ENCODE results near the gene THAP10. TPM values are rescaled to one million over a fixed set of nuclear protein-coding genes. Genes with fewer than 3 reads are reported as not detected.
"Not testable (repeated sequence)": the region's sequence is repeated elsewhere in the genome, so short reads cannot be mapped to it uniquely, and the experiment has no call there.

The THAP10 gene
- total RNA-seq, 4 donors from 2014 or later, result 2.2 to 14.9 (median 8.3) TPM; not detected in 1

- H3K27me3 ChIP-seq, result no peaks in the 10 kb centered on the region
- intact Hi-C loops (cut with DNase I; ENCODE audit: low total_unique reads), result no loop called here
- WGBS, 2 donors (ENCODE audit: low coverage in 1 of 2), result 72% methylated on average over 4 of the region's 4 CpGs; no CpG with 5 or more reads in 1 of the 2 donors
- DNase-seq, result no peak
- in situ Hi-C loops (cut with MboI; ENCODE audit: low pct_ligation_motif_present in 1 of 4, low pct_unique_long_range_greater_than_20kb in 1 of 4, low sequenced_read_pairs in 3 of 4), result no loop called here
- no peaks in the 10 kb centered on the region for H3K36me3 ChIP-seq
- H3K27ac ChIP-seq, result peak overlapping the region in 1 of 4 donors; percentile 11
- H3K9me3 ChIP-seq, result no peaks in the 10 kb centered on the region
- TF ChIP-seq POLR2AphosphoS5 (IDR thresholded peaks at IDR 0.05) (no peak), POLR2A (IDR thresholded peaks at IDR 0.05) (no peak), EP300 (IDR thresholded peaks at IDR 0.05; ENCODE audit: low read depth) (no peak)
- TF ChIP-seq, protein P1, sequence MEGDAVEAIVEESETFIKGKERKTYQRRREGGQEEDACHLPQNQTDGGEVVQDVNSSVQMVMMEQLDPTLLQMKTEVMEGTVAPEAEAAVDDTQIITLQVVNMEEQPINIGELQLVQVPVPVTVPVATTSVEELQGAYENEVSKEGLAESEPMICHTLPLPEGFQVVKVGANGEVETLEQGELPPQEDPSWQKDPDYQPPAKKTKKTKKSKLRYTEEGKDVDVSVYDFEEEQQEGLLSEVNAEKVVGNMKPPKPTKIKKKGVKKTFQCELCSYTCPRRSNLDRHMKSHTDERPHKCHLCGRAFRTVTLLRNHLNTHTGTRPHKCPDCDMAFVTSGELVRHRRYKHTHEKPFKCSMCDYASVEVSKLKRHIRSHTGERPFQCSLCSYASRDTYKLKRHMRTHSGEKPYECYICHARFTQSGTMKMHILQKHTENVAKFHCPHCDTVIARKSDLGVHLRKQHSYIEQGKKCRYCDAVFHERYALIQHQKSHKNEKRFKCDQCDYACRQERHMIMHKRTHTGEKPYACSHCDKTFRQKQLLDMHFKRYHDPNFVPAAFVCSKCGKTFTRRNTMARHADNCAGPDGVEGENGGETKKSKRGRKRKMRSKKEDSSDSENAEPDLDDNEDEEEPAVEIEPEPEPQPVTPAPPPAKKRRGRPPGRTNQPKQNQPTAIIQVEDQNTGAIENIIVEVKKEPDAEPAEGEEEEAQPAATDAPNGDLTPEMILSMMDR (IDR thresholded peaks at IDR 0.05), result no peak
- H3K4me3 ChIP-seq, result no peak overlapping the region
- H3K4me1 ChIP-seq, result no peaks in the 10 kb centered on the region
These were observed 28.6 kb downstream of the THAP10 start for GRCh38 chr15:70863450-70864218.

DNA sequence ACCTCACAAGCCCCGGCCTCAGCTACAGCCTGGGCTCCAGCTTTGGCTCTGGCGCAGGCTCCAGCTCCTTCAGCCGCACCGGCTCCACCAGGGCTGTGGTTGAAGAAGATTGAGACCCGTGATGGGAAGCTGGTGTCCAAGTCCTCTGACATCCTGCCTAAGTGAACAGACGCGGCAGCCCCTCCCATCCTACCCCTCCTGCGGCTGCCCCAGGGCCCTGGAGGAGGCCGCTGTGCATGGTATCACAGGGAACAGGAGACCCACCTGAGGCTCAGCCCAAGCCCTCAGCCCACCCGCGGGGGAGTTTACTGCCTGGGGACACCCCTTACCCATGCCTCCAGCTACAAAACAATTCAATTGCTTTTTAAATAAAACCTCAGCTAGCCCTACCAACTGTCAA is 32.2 kb downstream of the THAP10 start:
- in situ Hi-C loops (cut with MboI; ENCODE audit: low pct_ligation_motif_present in 1 of 4, low pct_unique_long_range_greater_than_20kb in 1 of 4, low sequenced_read_pairs in 3 of 4), result no loop called here
- Histone ChIP-seq H3K4me3 (no peak overlapping the region), H3K9me3 (no peaks in the 10 kb centered on the region), H3K4me1 (no peaks in the 10 kb centered on the region), H3K27ac (no peak overlapping the region), H3K27me3 (peaks cover 9% of the 10 kb centered on the region), H3K36me3 (no peaks in the 10 kb centered on the region)
- TF ChIP-seq EP300 (IDR thresholded peaks at IDR 0.05; ENCODE audit: low read depth) (no peak), POLR2AphosphoS5 (IDR thresholded peaks at IDR 0.05) (no peak), POLR2A (IDR thresholded peaks at IDR 0.05) (no peak)
- TF ChIP-seq, protein P1 (IDR thresholded peaks at IDR 0.05), result no peak
- DNase-seq, result no peak
- 91% methylated on average over 11 of the region's 11 CpGs; no CpG with 5 or more reads in 1 of the 2 donors for WGBS, 2 donors (ENCODE audit: low coverage in 1 of 2)
- intact Hi-C loops (cut with DNase I; ENCODE audit: low total_unique reads), result no loop called here

DNA sequence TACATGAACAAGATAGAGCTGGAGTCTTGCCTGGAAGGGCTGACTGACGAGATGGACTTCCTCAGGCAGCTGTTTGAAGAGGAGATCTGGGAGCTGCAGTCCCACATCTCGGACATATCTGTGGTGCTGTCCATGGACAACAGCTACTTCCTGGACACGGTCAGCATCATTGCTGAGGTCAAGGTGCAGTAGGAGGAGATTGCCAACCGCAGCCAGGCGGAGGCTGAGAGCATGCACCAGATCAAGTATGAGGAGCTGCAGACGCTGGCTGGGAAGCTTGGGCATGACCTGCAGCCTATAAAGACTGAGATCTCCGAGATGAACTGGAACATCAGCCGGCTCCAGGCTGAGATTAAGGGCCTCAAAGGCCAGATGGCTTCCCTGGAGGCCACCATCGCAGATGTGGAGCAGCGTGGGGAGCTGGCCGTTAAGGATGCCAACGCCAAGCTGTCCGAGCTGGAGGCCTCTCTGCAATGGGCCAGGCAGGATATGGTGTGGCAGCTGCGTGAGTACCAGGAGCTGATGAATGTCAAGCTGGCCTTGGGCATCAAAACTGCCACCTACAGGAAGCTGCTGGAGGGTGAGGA is 32.8 kb downstream of the THAP10 start:
- no peak overlapping the region for H3K27ac ChIP-seq

GRCh38 chr15:70858614-70859321 is 33.5 kb downstream of the THAP10 start:
- DNase-seq; in situ Hi-C loops (cut with MboI; ENCODE audit: low pct_ligation_motif_present in 1 of 4, low pct_unique_long_range_greater_than_20kb in 1 of 4, low sequenced_read_pairs in 3 of 4): not testable (repeated sequence)

More for the DNA sequence above, 32.8 kb downstream of the THAP10 start:
- intact Hi-C loops (cut with DNase I; ENCODE audit: low total_unique reads), result no loop called here
- Histone ChIP-seq H3K4me3 (no peak overlapping the region), H3K9me3 (no peaks in the 10 kb centered on the region), H3K36me3 (no peaks in the 10 kb centered on the region), H3K27me3 (peaks cover 15% of the 10 kb centered on the region), H3K4me1 (peaks cover 0 to 4% (median 0%) of the 10 kb centered on the region in 4 donors)
- WGBS, 2 donors (ENCODE audit: low coverage in 1 of 2), result 70 to 88% methylated on average over 4 to 14 of the region's 14 CpGs
- TF ChIP-seq, protein P1 (IDR thresholded peaks at IDR 0.05), result no peak
- no peak for TF ChIP-seq EP300 (IDR thresholded peaks at IDR 0.05; ENCODE audit: low read depth)
- TF ChIP-seq POLR2AphosphoS5 (IDR thresholded peaks at IDR 0.05), result no peak
- TF ChIP-seq POLR2A (IDR thresholded peaks at IDR 0.05), result no peak
- in situ Hi-C loops (cut with MboI; ENCODE audit: low pct_ligation_motif_present in 1 of 4, low pct_unique_long_range_greater_than_20kb in 1 of 4, low sequenced_read_pairs in 3 of 4), result no loop called here
- DNase-seq, result no peak

More at GRCh38 chr15:70858614-70859321, 33.5 kb downstream of the THAP10 start:
- H3K9me3 ChIP-seq; intact Hi-C loops (cut with DNase I; ENCODE audit: low total_unique reads); H3K36me3 ChIP-seq; H3K27ac ChIP-seq; H3K4me3 ChIP-seq; H3K4me1 ChIP-seq: not testable (repeated sequence)
- peaks cover 20% of the 10 kb centered on the region for H3K27me3 ChIP-seq
- WGBS, 2 donors (ENCODE audit: low coverage in 1 of 2), result 92 to 94% methylated on average over 2 to 9 of the region's 9 CpGs
